GM23338 (cell line): ENCODE data around the gene SCN1B. TPM values are rescaled to one million over a fixed set of nuclear protein-coding genes. Genes with fewer than 3 reads are reported as not detected.

ENCODE experiments used
- ATAC-seq: fragments of 200-7000 bp; cut with Tn5 transposase; 3 replicates; pipeline ENCODE4 v1.9.1; 2020
- DNase-seq: peaks from one replicate; pipeline ENCODE4 v3.0.0-alpha.2; 2015; ENCODE audit warnings: low spot score
- H2AFZ ChIP-seq: fragments of 200-600 bp; sonication (generic); 2 replicates; pipeline ENCODE4 v1.8.0; 2016; ENCODE audit warnings: antibody characterized with exemption, mild to moderate bottlenecking, moderate library complexity
- H3F3A ChIP-seq: fragments of 200-600 bp; sonication (generic); replicated peaks from 2 replicates; pipeline ENCODE4 v1.8.0; 2017; ENCODE audit warnings: antibody characterized with exemption, mixed run types, low read depth
- H3K27ac ChIP-seq: fragments of 200-600 bp; sonication (generic); 2 replicates; pipeline ENCODE4 v1.6.1; 2016; ENCODE audit warnings: low read depth
- H3K27me3 ChIP-seq: fragments of 200-600 bp; sonication (generic); 2 replicates; pipeline ENCODE4 v1.8.0; 2016; ENCODE audit warnings: mild to moderate bottlenecking, mixed run types, moderate library complexity; ENCODE audit not compliant: insufficient read depth
- H3K36me3 ChIP-seq: fragments of 200-600 bp; sonication (generic); 2 replicates; pipeline ENCODE4 v1.8.0; 2016; ENCODE audit warnings: mild to moderate bottlenecking; ENCODE audit not compliant: insufficient read depth
- H3K4me1 ChIP-seq: fragments of 200-600 bp; sonication (generic); 2 replicates; pipeline ENCODE4 v1.8.0; 2016; ENCODE audit warnings: mild to moderate bottlenecking, moderate library complexity; ENCODE audit not compliant: insufficient read depth
- H3K4me2 ChIP-seq: fragments of 200-600 bp; sonication (generic); 2 replicates; pipeline ENCODE4 v1.7.1; 2017; ENCODE audit warnings: mixed run types
- H3K4me3 ChIP-seq: fragments of 200-600 bp; sonication (generic); 2 replicates; pipeline ENCODE4 v1.6.1; 2016; ENCODE audit warnings: mixed run types
- H3K79me2 ChIP-seq: fragments of 200-600 bp; sonication (generic); replicated peaks from 2 replicates; pipeline ENCODE4 v1.8.0; 2017; ENCODE audit warnings: mild to moderate bottlenecking; ENCODE audit not compliant: insufficient read depth
- H3K9me2 ChIP-seq: fragments of 200-600 bp; sonication (generic); 2 replicates; pipeline ENCODE4 v1.8.0; 2017; ENCODE audit not compliant: insufficient read depth
- H4K20me1 ChIP-seq: fragments of 200-600 bp; sonication (generic); replicated peaks from 2 replicates; pipeline ENCODE4 v1.8.0; 2017; ENCODE audit warnings: mild to moderate bottlenecking; ENCODE audit not compliant: insufficient read depth
- H3K27ac Mint-ChIP-seq: 2 replicates; pipeline ENCODE4 v1.8.0; 2020; ENCODE audit warnings: inconsistent platforms, mild to moderate bottlenecking, moderate library complexity, mixed read lengths
- H3K27me3 Mint-ChIP-seq: 3 replicates; pipeline ENCODE4 v1.8.0; 2022; ENCODE audit warnings: low read depth, mild to moderate bottlenecking, moderate library complexity, mixed read lengths, inconsistent platforms; ENCODE audit not compliant: insufficient read depth, poor library complexity
- H3K36me3 Mint-ChIP-seq: 3 replicates; pipeline ENCODE4 v1.8.0; 2021; ENCODE audit warnings: low read depth, mild to moderate bottlenecking, inconsistent platforms, moderate library complexity, mixed read lengths
- H3K4me1 Mint-ChIP-seq: 3 replicates; pipeline ENCODE4 v1.8.0; 2020; ENCODE audit warnings: mild to moderate bottlenecking, inconsistent platforms, mixed read lengths
- H3K4me3 Mint-ChIP-seq: 3 replicates; pipeline ENCODE4 v1.8.0; 2021; ENCODE audit warnings: moderate library complexity, mild to moderate bottlenecking, inconsistent platforms, mixed read lengths
- H3K9me3 Mint-ChIP-seq: 3 replicates; pipeline ENCODE4 v1.8.0; 2020; ENCODE audit warnings: moderate library complexity, mild to moderate bottlenecking, inconsistent platforms, mixed read lengths
- CREB1 ChIP-seq: fragments of 250-450 bp; sonication (Bioruptor Pico); IDR thresholded peaks from 2 replicates; pipeline ENCODE4 v1.5.0; 2020; ENCODE audit warnings: low read depth, mild to moderate bottlenecking, moderate library complexity
- EZH2 ChIP-seq: fragments of 200-600 bp; sonication (generic); IDR thresholded peaks from one replicate; pipeline ENCODE4 v1.8.0; 2017; ENCODE audit warnings: antibody characterized with exemption, mild to moderate bottlenecking, low read depth; ENCODE audit not compliant: unreplicated experiment
- STAT1 ChIP-seq: IDR thresholded peaks from one replicate; pipeline ENCODE4 v1.6.1; 2016; ENCODE audit warnings: antibody characterized with exemption; ENCODE audit not compliant: unreplicated experiment
- polyA plus RNA-seq: library from polyadenylated mRNA; unstranded; fragments of >200 nt; fragmentation: Nextera tagmentation; extraction: Ambion mirVana; gene quantifications from 2 replicates; pipeline ENCODE4 v1.2.1, GENCODE V29; 2016
- total RNA-seq: library from RNA; depleted of rRNA; stranded (reverse); fragments of >200 nt; shearing (Covaris generic); gene quantifications from 2 replicates; pipeline ENCODE4 v1.2.3, GENCODE V29; 2014
- TF ChIP-seq, protein P1 (sequence below): fragments of 250-450 bp; sonication (Bioruptor Pico); IDR thresholded peaks from 2 replicates; pipeline ENCODE4 v1.5.0; 2020; ENCODE audit warnings: mild to moderate bottlenecking, moderate library complexity
- TF ChIP-seq, protein P2 (sequence below), 2 experiments: fragments of 200-600 bp in 1 of 2; sonication (generic) in 1 of 2; conservative IDR thresholded peaks; 2 replicates each; pipeline versions ENCODE4 v1.5.1 to v1.6.1; 2016 to 2017; ENCODE audit warnings: antibody characterized with exemption in 2 of 2, low read depth in 2 of 2, mild to moderate bottlenecking in 2 of 2, moderate library complexity in 1 of 2

SCN1B gene
- total and polyA plus RNA-seq, 2 experiments from 2014 or later: 1.7 to 4.8 TPM

DNA sequence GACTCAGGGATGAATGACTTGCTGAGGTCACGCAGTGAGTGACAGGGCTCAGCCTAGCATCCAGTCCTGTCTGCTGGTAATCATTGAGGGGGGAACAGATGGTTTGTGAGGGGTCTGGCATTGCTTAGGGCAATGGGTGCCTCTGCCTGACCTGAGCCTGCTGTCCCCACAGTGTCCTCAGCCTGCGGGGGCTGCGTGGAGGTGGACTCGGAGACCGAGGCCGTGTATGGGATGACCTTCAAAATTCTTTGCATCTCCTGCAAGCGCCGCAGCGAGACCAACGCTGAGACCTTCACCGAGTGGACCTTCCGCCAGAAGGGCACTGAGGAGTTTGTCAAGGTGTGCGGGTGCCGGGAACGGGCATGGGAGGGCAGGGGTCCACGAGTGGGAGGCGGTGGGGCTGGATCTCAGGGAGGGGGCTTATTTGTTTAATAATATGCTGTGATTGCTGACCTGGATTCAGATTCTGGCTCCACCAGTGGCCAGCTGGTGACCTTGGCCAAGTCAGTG is 2.1 kb downstream of the SCN1B start (continued):
- TF ChIP-seq, protein P1, sequence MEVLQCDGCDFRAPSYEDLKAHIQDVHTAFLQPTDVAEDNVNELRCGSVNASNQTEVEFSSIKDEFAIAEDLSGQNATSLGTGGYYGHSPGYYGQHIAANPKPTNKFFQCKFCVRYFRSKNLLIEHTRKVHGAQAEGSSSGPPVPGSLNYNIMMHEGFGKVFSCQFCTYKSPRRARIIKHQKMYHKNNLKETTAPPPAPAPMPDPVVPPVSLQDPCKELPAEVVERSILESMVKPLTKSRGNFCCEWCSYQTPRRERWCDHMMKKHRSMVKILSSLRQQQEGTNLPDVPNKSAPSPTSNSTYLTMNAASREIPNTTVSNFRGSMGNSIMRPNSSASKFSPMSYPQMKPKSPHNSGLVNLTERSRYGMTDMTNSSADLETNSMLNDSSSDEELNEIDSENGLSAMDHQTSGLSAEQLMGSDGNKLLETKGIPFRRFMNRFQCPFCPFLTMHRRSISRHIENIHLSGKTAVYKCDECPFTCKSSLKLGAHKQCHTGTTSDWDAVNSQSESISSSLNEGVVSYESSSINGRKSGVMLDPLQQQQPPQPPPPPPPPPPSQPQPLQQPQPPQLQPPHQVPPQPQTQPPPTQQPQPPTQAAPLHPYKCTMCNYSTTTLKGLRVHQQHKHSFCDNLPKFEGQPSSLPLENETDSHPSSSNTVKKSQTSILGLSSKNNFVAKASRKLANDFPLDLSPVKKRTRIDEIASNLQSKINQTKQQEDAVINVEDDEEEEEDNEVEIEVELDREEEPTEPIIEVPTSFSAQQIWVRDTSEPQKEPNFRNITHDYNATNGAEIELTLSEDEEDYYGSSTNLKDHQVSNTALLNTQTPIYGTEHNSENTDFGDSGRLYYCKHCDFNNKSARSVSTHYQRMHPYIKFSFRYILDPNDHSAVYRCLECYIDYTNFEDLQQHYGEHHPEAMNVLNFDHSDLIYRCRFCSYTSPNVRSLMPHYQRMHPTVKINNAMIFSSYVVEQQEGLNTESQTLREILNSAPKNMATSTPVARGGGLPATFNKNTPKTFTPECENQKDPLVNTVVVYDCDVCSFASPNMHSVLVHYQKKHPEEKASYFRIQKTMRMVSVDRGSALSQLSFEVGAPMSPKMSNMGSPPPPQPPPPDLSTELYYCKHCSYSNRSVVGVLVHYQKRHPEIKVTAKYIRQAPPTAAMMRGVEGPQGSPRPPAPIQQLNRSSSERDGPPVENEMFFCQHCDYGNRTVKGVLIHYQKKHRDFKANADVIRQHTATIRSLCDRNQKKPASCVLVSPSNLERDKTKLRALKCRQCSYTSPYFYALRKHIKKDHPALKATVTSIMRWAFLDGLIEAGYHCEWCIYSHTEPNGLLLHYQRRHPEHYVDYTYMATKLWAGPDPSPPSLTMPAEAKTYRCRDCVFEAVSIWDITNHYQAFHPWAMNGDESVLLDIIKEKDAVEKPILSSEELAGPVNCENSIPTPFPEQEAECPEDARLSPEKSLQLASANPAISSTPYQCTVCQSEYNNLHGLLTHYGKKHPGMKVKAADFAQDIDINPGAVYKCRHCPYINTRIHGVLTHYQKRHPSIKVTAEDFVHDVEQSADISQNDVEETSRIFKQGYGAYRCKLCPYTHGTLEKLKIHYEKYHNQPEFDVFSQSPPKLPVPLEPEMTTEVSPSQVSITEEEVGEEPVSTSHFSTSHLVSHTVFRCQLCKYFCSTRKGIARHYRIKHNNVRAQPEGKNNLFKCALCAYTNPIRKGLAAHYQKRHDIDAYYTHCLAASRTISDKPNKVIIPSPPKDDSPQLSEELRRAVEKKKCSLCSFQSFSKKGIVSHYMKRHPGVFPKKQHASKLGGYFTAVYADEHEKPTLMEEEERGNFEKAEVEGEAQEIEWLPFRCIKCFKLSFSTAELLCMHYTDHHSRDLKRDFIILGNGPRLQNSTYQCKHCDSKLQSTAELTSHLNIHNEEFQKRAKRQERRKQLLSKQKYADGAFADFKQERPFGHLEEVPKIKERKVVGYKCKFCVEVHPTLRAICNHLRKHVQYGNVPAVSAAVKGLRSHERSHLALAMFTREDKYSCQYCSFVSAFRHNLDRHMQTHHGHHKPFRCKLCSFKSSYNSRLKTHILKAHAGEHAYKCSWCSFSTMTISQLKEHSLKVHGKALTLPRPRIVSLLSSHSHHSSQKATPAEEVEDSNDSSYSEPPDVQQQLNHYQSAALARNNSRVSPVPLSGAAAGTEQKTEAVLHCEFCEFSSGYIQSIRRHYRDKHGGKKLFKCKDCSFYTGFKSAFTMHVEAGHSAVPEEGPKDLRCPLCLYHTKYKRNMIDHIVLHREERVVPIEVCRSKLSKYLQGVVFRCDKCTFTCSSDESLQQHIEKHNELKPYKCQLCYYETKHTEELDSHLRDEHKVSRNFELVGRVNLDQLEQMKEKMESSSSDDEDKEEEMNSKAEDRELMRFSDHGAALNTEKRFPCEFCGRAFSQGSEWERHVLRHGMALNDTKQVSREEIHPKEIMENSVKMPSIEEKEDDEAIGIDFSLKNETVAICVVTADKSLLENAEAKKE (CRISPR knock-in tag): no peak
- TF ChIP-seq STAT1: no peak
- TF ChIP-seq, protein P2, sequence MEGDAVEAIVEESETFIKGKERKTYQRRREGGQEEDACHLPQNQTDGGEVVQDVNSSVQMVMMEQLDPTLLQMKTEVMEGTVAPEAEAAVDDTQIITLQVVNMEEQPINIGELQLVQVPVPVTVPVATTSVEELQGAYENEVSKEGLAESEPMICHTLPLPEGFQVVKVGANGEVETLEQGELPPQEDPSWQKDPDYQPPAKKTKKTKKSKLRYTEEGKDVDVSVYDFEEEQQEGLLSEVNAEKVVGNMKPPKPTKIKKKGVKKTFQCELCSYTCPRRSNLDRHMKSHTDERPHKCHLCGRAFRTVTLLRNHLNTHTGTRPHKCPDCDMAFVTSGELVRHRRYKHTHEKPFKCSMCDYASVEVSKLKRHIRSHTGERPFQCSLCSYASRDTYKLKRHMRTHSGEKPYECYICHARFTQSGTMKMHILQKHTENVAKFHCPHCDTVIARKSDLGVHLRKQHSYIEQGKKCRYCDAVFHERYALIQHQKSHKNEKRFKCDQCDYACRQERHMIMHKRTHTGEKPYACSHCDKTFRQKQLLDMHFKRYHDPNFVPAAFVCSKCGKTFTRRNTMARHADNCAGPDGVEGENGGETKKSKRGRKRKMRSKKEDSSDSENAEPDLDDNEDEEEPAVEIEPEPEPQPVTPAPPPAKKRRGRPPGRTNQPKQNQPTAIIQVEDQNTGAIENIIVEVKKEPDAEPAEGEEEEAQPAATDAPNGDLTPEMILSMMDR (conservative IDR thresholded peaks at IDR 0.05; ENCODE audit: low read depth in 2 of 2): no peak
- TF ChIP-seq EZH2: no peak

DNA sequence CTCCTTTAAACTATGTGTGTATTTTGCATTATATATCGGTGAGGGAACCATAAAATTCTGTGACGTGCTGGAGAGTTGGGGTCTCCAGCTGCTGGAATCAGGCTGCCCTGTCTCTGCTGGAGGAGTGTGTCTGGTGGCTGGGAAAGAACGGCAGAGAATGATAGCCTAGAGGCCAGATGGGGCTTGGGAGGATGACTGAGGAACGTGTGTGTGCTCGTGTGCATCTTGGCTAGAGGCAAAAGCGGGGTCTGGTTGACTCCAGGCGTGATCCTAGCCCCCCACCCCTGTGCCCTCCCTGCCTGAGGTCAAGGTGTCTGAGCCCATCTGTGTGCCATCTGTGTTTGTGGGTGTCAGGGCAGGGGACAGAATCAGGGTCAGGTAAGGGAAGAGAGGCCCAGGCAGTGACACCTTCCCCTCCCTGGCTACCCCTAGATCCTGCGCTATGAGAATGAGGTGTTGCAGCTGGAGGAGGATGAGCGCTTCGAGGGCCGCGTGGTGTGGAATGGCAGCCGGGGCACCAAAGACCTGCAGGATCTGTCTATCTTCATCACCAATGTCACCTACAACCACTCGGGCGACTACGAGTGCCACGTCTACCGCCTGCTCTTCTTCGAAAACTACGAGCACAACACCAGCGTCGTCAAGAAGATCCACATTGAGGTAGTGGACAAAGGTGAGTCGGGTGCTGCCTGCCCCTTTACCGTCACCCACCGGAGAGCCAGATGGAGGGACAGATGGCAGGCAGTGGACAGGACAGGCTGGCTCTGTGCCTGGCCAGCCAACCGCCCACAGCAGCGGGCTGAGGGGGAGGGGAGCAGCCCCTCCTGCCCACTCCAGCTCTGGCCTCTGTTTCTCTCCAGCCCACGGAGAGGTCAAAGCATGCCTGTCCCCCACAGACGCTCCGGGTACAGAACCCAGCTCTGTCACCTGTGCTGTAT is 3.1 kb downstream of the SCN1B start:
- H3K4me2 ChIP-seq: no peak overlapping the region
- Mint-ChIP-seq H3K9me3 (peaks cover 7% of the 10 kb centered on the region; the same call in 2 of the 3 replicates), H3K27ac (no peak overlapping the region), H3K27me3 (peaks cover 36% of the 10 kb centered on the region), H3K4me1 (peaks cover 6% of the 10 kb centered on the region; the same call in 2 of the 3 replicates), H3K4me3 (no peak overlapping the region; the same call in 2 of the 3 replicates), H3K36me3 (peaks cover 2% of the 10 kb centered on the region)
- ATAC-seq (no peak), DNase-seq (no peak)
- H3K27ac ChIP-seq: no peak overlapping the region
- H2AFZ ChIP-seq: no peak overlapping the region
- no peaks in the 10 kb centered on the region for H3K9me2 ChIP-seq
- H3K36me3 ChIP-seq: no peaks in the 10 kb centered on the region
- no peak overlapping the region for H3K4me3 ChIP-seq
- H3K4me1 ChIP-seq: peaks cover 10% of the 10 kb centered on the region
- H3K79me2 ChIP-seq: no peaks in the 10 kb centered on the region
- peaks cover 22% of the 10 kb centered on the region for H3F3A ChIP-seq
- peaks cover under 1% of the 10 kb centered on the region; the same call in 1 of the 2 replicates for H4K20me1 ChIP-seq
- peaks cover 34% of the 10 kb centered on the region for H3K27me3 ChIP-seq
- no peak for TF ChIP-seq CREB1
- TF ChIP-seq, protein P1 (CRISPR knock-in tag): no peak
